Spleen (tissue), 7 donors: Measurements from ENCODE around the gene CNDP1.

Source experiments
- CTCF ChIP-seq, 11 experiments: fragments of 200-600 bp in 7 of 11; fragments of 450-650 bp in 4 of 11; sonication (generic) in 4 of 11; IDR thresholded peaks in 8 of 11; conservative IDR thresholded peaks in 3 of 11; 1 replicate in 7 of 11; 2 replicates in 4 of 11; pipeline versions ENCODE4 v1.4.0 to v1.8.0; 2016 to 2021; ENCODE audit warnings: antibody characterized with exemption in 11 of 11, inconsistent platforms in 4 of 11, mild to moderate bottlenecking in 1 of 11
- POLR2A ChIP-seq, 3 donors: fragments of 450-650 bp; IDR thresholded peaks; one replicate each; pipeline ENCODE4 v1.5.1; 2017; ENCODE audit warnings: antibody characterized with exemption in 3 of 3, mild to moderate bottlenecking in 1 of 3
- POLR2AphosphoS5 ChIP-seq, 3 donors: sonication (generic); formaldehyde crosslinking; IDR thresholded peaks; one replicate each; pipeline ENCODE4 v1.5.1; 2017; ENCODE audit warnings: antibody characterized with exemption in 3 of 3
- donor health status: DM: no; HTN: no; CAD: no; lungs with moderate emphysema.
- donor health status: DM: no; HTN: no; CAD: no.
- donor health status: DM: no; HTN: no; CAD: no.

- no peak for TF ChIP-seq CTCF (IDR thresholded peaks at IDR 0.05 in 8 of 11, conservative IDR thresholded peaks at IDR 0.05 in 3 of 11)
- no peak for TF ChIP-seq POLR2AphosphoS5 (IDR thresholded peaks at IDR 0.05)
- no peak for TF ChIP-seq POLR2A (IDR thresholded peaks at IDR 0.05)
Observed at GRCh38 chr18:74550886-74551285, 16.6 kb downstream of the CNDP1 start.
